IMR-90 (cell line): ENCODE measurements around the gene PLEKHG5. TPM values are rescaled to one million over a fixed set of nuclear protein-coding genes. Genes with fewer than 3 reads are reported as not detected.

Experiments
- ATAC-seq: fragments of 200-7000 bp; cut with Tn5 transposase; 2 replicates; pipeline ENCODE4 v1.9.1; 2020; ENCODE audit warnings: low read depth, mild to moderate bottlenecking, moderate library complexity
- BruUV-seq: library from RNA; stranded (reverse); fragments of 400-500 nt; replicated peaks from 2 replicates; lab custom pipeline; 2021; lab: Mats Ljungman, UMichigan
- CTCF ChIA-PET: fragments of 300-600 bp; formaldehyde crosslinking; extraction: SDS; loops from one replicate; lab custom pipeline; 2021; ENCODE audit warnings: antibody characterized with exemption; lab: Yijun Ruan, JAX
- POLR2A ChIA-PET: fragments of 300-600 bp; sonication (Branson Sonifier 250); formaldehyde crosslinking; loops from one replicate; lab custom pipeline; 2022; ENCODE audit warnings: antibody characterized with exemption; ENCODE audit not compliant: unreplicated experiment; lab: Charles Lee
- DNase-seq: peaks from one replicate; pipeline ENCODE4 v3.0.0; 2013
- H2AFZ ChIP-seq: replicated peaks from 2 replicates; pipeline ENCODE3; 2013; ENCODE audit warnings: low read length, mild to moderate bottlenecking; ENCODE audit not compliant: poor library complexity
- H2AK5ac ChIP-seq: 2 replicates; pipeline ENCODE4 v1.6.1; 2013; ENCODE audit warnings: low read depth, low read length, inconsistent platforms
- H2AK9ac ChIP-seq: replicated peaks from 2 replicates; pipeline ENCODE3; 2013; ENCODE audit warnings: mild to moderate bottlenecking, low read depth, low read length, moderate library complexity; ENCODE audit not compliant: poor library complexity
- H2BK120ac ChIP-seq: 2 replicates; pipeline ENCODE4 v1.6.1; 2013; ENCODE audit warnings: low read depth, low read length, inconsistent platforms
- H2BK15ac ChIP-seq: 3 replicates; pipeline ENCODE4 v1.6.1; 2013; ENCODE audit warnings: low read depth, low read length, inconsistent platforms
- H2BK20ac ChIP-seq: 2 replicates; pipeline ENCODE4 v1.6.1; 2013; ENCODE audit warnings: low read depth, mild to moderate bottlenecking, inconsistent platforms, low read length, moderate library complexity
- H2BK5ac ChIP-seq: 2 replicates; pipeline ENCODE4 v1.6.1; 2013; ENCODE audit warnings: mild to moderate bottlenecking, low read depth, low read length, inconsistent platforms; ENCODE audit not compliant: poor library complexity, severe bottlenecking
- H3K14ac ChIP-seq: replicated peaks from 2 replicates; pipeline ENCODE4 v1.6.1; 2013; ENCODE audit warnings: low read depth, low read length, inconsistent platforms
- H3K18ac ChIP-seq: 2 replicates; pipeline ENCODE4 v1.6.1; 2013; ENCODE audit warnings: low read depth, low read length, control low read depth
- H3K23ac ChIP-seq: 2 replicates; pipeline ENCODE4 v1.6.1; 2013; ENCODE audit warnings: low read depth, low read length, inconsistent platforms
- H3K27ac ChIP-seq: 2 replicates; pipeline ENCODE4 v1.5.1; 2013; ENCODE audit warnings: mild to moderate bottlenecking, control low read depth, low read length; ENCODE audit not compliant: insufficient read depth
- H3K27me3 ChIP-seq: 2 replicates; pipeline ENCODE4 v1.6.1; 2013; ENCODE audit warnings: low read length; ENCODE audit not compliant: control insufficient read depth, insufficient read depth
- H3K36me3 ChIP-seq: 2 replicates; pipeline ENCODE4 v1.6.1; 2013; ENCODE audit warnings: low read length, mixed read lengths; ENCODE audit not compliant: control insufficient read depth, insufficient read depth
- H3K4ac ChIP-seq: 2 replicates; pipeline ENCODE4 v1.6.1; 2013; ENCODE audit warnings: low read depth, low read length, inconsistent platforms
- H3K4me1 ChIP-seq: 2 replicates; pipeline ENCODE4 v1.6.1; 2013; ENCODE audit warnings: low read length, mixed read lengths; ENCODE audit not compliant: control insufficient read depth, insufficient read depth
- H3K4me2 ChIP-seq: 2 replicates; pipeline ENCODE4 v1.6.1; 2013; ENCODE audit warnings: low read depth, mild to moderate bottlenecking, control low read depth, low read length, moderate library complexity
- H3K4me3 ChIP-seq: 2 replicates; pipeline ENCODE4 v1.5.1; 2013; ENCODE audit warnings: low read depth, mild to moderate bottlenecking, control low read depth, low read length, moderate library complexity; ENCODE audit not compliant: insufficient read depth
- H3K56ac ChIP-seq: 2 replicates; pipeline ENCODE4 v1.6.1; 2013; ENCODE audit warnings: low read length, inconsistent platforms; ENCODE audit not compliant: insufficient read depth; ENCODE audit errors: extremely low read depth
- H3K79me1 ChIP-seq, 2 experiments: 2 replicates each; pipeline ENCODE4 v1.6.1; 2013; ENCODE audit warnings: low read length in 2 of 2, inconsistent platforms in 1 of 2, low read depth in 1 of 2
- H3K9ac ChIP-seq: 2 replicates; pipeline ENCODE4 v1.6.1; 2013; ENCODE audit warnings: low read depth, low read length, control low read depth
- H3K9me1 ChIP-seq: 2 replicates; pipeline ENCODE4 v1.6.1; 2013; ENCODE audit warnings: low read length, inconsistent platforms; ENCODE audit not compliant: insufficient read depth
- H3K9me3 ChIP-seq: 2 replicates; pipeline ENCODE4 v1.6.1; 2013; ENCODE audit warnings: low read length; ENCODE audit not compliant: control insufficient read depth, insufficient read depth
- H4K20me1 ChIP-seq: 2 replicates; pipeline ENCODE4 v1.6.1; 2013; ENCODE audit warnings: low read length, inconsistent platforms; ENCODE audit not compliant: insufficient read depth
- H4K5ac ChIP-seq: 2 replicates; pipeline ENCODE4 v1.6.1; 2013; ENCODE audit warnings: mild to moderate bottlenecking, low read depth, low read length, control low read depth
- H4K8ac ChIP-seq, 2 experiments: 2 replicates each; pipeline ENCODE4 v1.6.1; 2013; ENCODE audit warnings: low read depth in 2 of 2, low read length in 2 of 2, control low read depth in 1 of 2, inconsistent platforms in 1 of 2
- H4K91ac ChIP-seq: 2 replicates; pipeline ENCODE4 v1.6.1; 2013; ENCODE audit warnings: low read depth, low read length, inconsistent platforms; ENCODE audit not compliant: insufficient read depth
- BHLHE40 ChIP-seq: fragments of 150-350 bp; IDR thresholded peaks from 2 replicates; pipeline ENCODE4 v1.6.1; 2016; ENCODE audit warnings: mild to moderate bottlenecking, low read depth, low read length
- CHD1 ChIP-seq: IDR thresholded peaks from 2 replicates; pipeline ENCODE4 v1.6.1; 2012; ENCODE audit warnings: low read depth, low read length, improper control_type of control experiment
- CTCF ChIP-seq: conservative IDR thresholded peaks from 2 replicates; pipeline ENCODE4 v1.5.1; 2012; ENCODE audit warnings: mild to moderate bottlenecking, low read depth, low read length, improper control_type of control experiment
- POLR2A ChIP-seq: IDR thresholded peaks from 2 replicates; pipeline ENCODE4 v1.6.1; 2012; ENCODE audit warnings: mild to moderate bottlenecking, low read depth, low read length
- RAD21 ChIP-seq: IDR thresholded peaks from 2 replicates; pipeline ENCODE4 v1.6.1; 2012; ENCODE audit warnings: low read length, improper control_type of control experiment
- RCOR1 ChIP-seq: IDR thresholded peaks from 2 replicates; pipeline ENCODE4 v1.6.1; 2012; ENCODE audit warnings: mild to moderate bottlenecking, low read length, improper control_type of control experiment; ENCODE audit not compliant: insufficient replicate concordance
- SMC3 ChIP-seq: fragments of 150-350 bp; IDR thresholded peaks from 2 replicates; pipeline ENCODE4 v1.6.1; 2016; ENCODE audit warnings: low read depth, mild to moderate bottlenecking, antibody characterized with exemption, low read length, moderate library complexity
- WGBS, 2 experiments: methylation state at CpG; one replicate each; pipeline versions ENCODE4 v1.1.5 to v1.1.7; 2013; ENCODE audit warnings: missing lambda C conversion rate in 2 of 2; ENCODE audit not compliant: insufficient read length in 1 of 2; ENCODE audit errors: extremely low coverage in 2 of 2; 5-methylcytosine and 5-hydroxymethylcytosine counted together
- dilution Hi-C: fragments of 300-500 bp; cut with HindIII; formaldehyde crosslinking; loops from one replicate; pipeline ENCODE4 v1.14.3; 2018; ENCODE audit warnings: low sequenced_read_pairs; ENCODE audit not compliant: unreplicated experiment
- in situ Hi-C: fragments of 300-500 bp; cut with MboI; formaldehyde crosslinking; loops from 3 replicates; pipeline ENCODE4 v1.14.3; 2019; ENCODE audit warnings: low sequenced_read_pairs, inconsistent platforms, mixed read lengths
- intact Hi-C: fragments of 100-400 bp; cut with micrococcal nuclease; formaldehyde crosslinking; loops from 2 replicates; pipeline ENCODE4 v1.10.0; 2022
- polyA plus RNA-seq, 3 experiments: library from polyadenylated mRNA; depleted of rRNA; stranded (reverse); fragments of >200 nt; gene quantifications; 2 replicates each; pipeline ENCODE4 v1.2.3, GENCODE V29; 2012; ENCODE audit warnings: low replicate concordance in 1 of 3
- total RNA-seq: library from RNA; depleted of rRNA; stranded (reverse); fragments of >200 nt; gene quantifications from 2 replicates; pipeline ENCODE4 v1.2.3, GENCODE V29; 2012

PLEKHG5 gene
- total and polyA plus RNA-seq, 2 of the 4 experiments (the other 2 are of a cell fraction), result 4.8 to 11.6 TPM

DNA sequence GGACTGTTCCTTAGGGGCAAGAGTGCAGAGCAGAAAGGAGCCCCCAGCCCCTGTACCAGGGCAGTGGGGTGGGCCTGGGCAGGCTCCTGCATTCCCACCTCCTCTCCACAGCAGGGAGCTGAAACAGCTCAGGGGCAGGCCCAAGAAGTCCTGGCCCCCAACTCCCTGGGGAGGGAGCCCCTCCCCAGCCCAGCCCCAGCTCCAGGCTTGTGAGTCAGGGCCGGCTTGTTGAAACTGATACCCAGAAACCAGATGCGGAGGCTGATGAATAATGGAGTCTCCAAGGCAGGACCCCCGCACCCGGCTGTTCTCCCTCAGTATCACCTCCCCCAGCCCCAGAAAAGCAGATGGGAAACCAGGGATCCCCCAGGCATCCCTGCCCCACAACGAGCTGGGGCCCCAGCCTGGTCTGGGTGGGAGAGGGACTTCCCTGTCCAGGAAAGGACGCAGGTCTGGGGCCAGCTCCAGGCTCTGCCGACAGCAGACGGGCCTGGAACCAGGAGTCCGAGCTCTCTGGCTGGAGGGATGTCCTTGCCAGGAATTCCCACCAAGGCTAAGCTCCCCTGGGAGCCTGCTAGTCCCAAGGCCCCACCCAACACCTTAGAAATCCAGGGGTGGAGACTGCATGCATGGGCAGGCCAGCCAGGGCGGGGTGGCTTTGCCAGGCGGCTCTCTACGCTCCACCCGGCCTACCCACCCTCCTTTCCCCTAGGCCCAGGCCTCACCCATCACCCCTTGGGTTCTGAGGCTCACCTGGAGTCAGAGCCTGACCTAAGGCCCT is 2.7 kb downstream of the PLEKHG5 start:
- Histone ChIP-seq H3K9me3 (no peaks in the 10 kb centered on the region), H3K27ac (no peak overlapping the region), H3K14ac (no peak overlapping the region), H2AK5ac (no peak overlapping the region), H2AK9ac (peak overlapping the region; percentile 24), H2BK120ac (no peak overlapping the region), H4K8ac (no peak overlapping the region), H3K9me1 (0 out of 2 replicates have a peak, but pooled peaks cover 2% of the 10 kb centered on the region), H3K9ac (no peak overlapping the region), H3K79me1 (peaks cover 3 to 20% of the 10 kb centered on the region in 2 experiments; a peak in 2 of 4 replicates), H2AFZ (peak overlapping the region; percentile 11), H3K4me1 (peaks cover 12% of the 10 kb centered on the region), H3K4me3 (no peak overlapping the region), H2BK5ac (no peak overlapping the region), H2BK15ac (no peak overlapping the region), H3K36me3 (no peaks in the 10 kb centered on the region), H3K18ac (no peak overlapping the region), H4K5ac (no peak overlapping the region), H3K23ac (no peak overlapping the region), H3K27me3 (no peaks in the 10 kb centered on the region), H4K20me1 (peaks cover 6% of the 10 kb centered on the region; the same call in 1 of the 2 replicates), H3K4me2 (no peak overlapping the region), H4K91ac (no peak overlapping the region), H2BK20ac (no peak overlapping the region), H3K56ac (no peak overlapping the region), H3K4ac (no peak overlapping the region)
- dilution Hi-C loops (no loop called here), intact Hi-C loops (loop anchor here (5.0 kb wide), 1 partner anchor 729 kb away; no protein-coding TSS in a partner anchor), in situ Hi-C loops (no loop called here)
- no peak for ATAC-seq
- TF ChIP-seq CTCF (no peak), RCOR1 (no peak), CHD1 (no peak), RAD21 (no peak), POLR2A (no peak), BHLHE40 (no peak), SMC3 (no peak)
- WGBS, 2 experiments, result 93% methylated on average over 3 of the region's 13 CpGs; no CpG with 5 or more reads in 1 of the 2 experiments
- DNase-seq, result no peak
- no TSS peak for BruUV-seq
- ChIA-PET POLR2A (no interaction called here), CTCF (interaction anchor here (1.4 kb wide), 1 partner anchor 11 kb away, joined by 3 read pairs; no protein-coding TSS in a partner anchor)
